H1 (cell line): Measurements from ENCODE around the gene MYLK. TPM values are rescaled to one million over a fixed set of nuclear protein-coding genes. Genes with fewer than 3 reads are reported as not detected.
A peak's percentile ranks its signal among the peaks of the same experiment; 100 is the strongest.

Experiments used
- CTCF ChIA-PET: fragments of 300-600 bp; sonication (Branson Sonifier 250); formaldehyde crosslinking; loops from one replicate; lab custom pipeline; 2021; ENCODE audit not compliant: partially characterized antibody; lab: Charles Lee
- POLR2A ChIA-PET: fragments of 300-600 bp; sonication (Branson Sonifier 250); formaldehyde crosslinking; loops from one replicate; lab custom pipeline; 2021; ENCODE audit warnings: inconsistent platforms; ENCODE audit not compliant: partially characterized antibody; lab: Charles Lee
- DNase-seq, 2 experiments: peaks; one replicate each; pipeline versions ENCODE4 v3.0.0 to v3.0.0-alpha.2; 2010 to 2022; ENCODE audit warnings: low spot score in 2 of 2, low read depth in 1 of 2, mixed read lengths in 1 of 2
- FAIRE-seq: peaks from 2 replicates; lab custom pipeline; 2011; peaks lifted over from hg19 to GRCh38; lab: Jason Lieb, UNC
- H2AFZ ChIP-seq: 2 replicates; pipeline ENCODE4 v1.8.1; 2012; ENCODE audit warnings: low read length, inconsistent platforms
- H2AK5ac ChIP-seq: 2 replicates; pipeline ENCODE4 v1.6.1; 2013; ENCODE audit warnings: low read depth, low read length
- H2BK120ac ChIP-seq: replicated peaks from 2 replicates; pipeline ENCODE3; 2013; ENCODE audit warnings: low read depth, low read length, inconsistent platforms
- H2BK12ac ChIP-seq: 2 replicates; pipeline ENCODE4 v1.6.1; 2013; ENCODE audit warnings: low read depth, low read length
- H2BK15ac ChIP-seq: 2 replicates; pipeline ENCODE4 v1.6.1; 2013; ENCODE audit warnings: low read length
- H2BK20ac ChIP-seq: 2 replicates; pipeline ENCODE4 v1.6.1; 2013; ENCODE audit warnings: low read length
- H2BK5ac ChIP-seq: 2 replicates; pipeline ENCODE4 v1.6.1; 2013; ENCODE audit warnings: low read depth, low read length
- H3K14ac ChIP-seq: 2 replicates; pipeline ENCODE4 v1.6.1; 2013; ENCODE audit warnings: inconsistent platforms; ENCODE audit not compliant: insufficient read length
- H3K18ac ChIP-seq: 2 replicates; pipeline ENCODE4 v1.6.1; 2013; ENCODE audit warnings: low read length; ENCODE audit errors: extremely low read depth
- H3K23ac ChIP-seq: 2 replicates; pipeline ENCODE4 v1.6.1; 2013; ENCODE audit warnings: inconsistent platforms; ENCODE audit not compliant: insufficient read length
- H3K23me2 ChIP-seq: 2 replicates; pipeline ENCODE4 v1.6.1; 2013; ENCODE audit warnings: low read depth, low read length
- H3K27ac ChIP-seq: 2 replicates; pipeline ENCODE4 v1.6.1; 2011; ENCODE audit warnings: low read depth, low read length, inconsistent platforms
- H3K27me3 ChIP-seq, 4 experiments: replicated peaks in 1 of 4; 1 replicate in 1 of 4; 2 replicates in 3 of 4; pipeline versions ENCODE4 v1.6.1 to v1.8.1; 2011 to 2013; ENCODE audit warnings: low read length in 3 of 4, mild to moderate bottlenecking in 3 of 4, inconsistent platforms in 2 of 4, mixed read lengths in 2 of 4, moderate library complexity in 1 of 4; ENCODE audit not compliant: control insufficient read depth in 3 of 4, insufficient read depth in 3 of 4; ENCODE audit errors: extremely low read depth in 1 of 4
- H3K36me3 ChIP-seq, 4 experiments: 2 replicates each; pipeline versions ENCODE4 v1.6.1 to v1.8.1; 2011 to 2013; ENCODE audit warnings: mild to moderate bottlenecking in 4 of 4, low read length in 3 of 4, moderate library complexity in 2 of 4, control low read depth in 1 of 4, inconsistent platforms in 1 of 4; ENCODE audit not compliant: insufficient read depth in 4 of 4, control insufficient read depth in 2 of 4
- H3K4ac ChIP-seq: replicated peaks from 2 replicates; pipeline ENCODE3; 2013; ENCODE audit warnings: low read length, low read depth, mixed read lengths, inconsistent platforms; ENCODE audit not compliant: insufficient read length
- H3K4me1 ChIP-seq, 4 experiments: replicated peaks in 1 of 4; 1 replicate in 1 of 4; 2 replicates in 3 of 4; pipeline versions ENCODE4 v1.6.1 to v1.8.1; 2011 to 2013; ENCODE audit warnings: low read length in 3 of 4, inconsistent platforms in 2 of 4, mixed read lengths in 1 of 4; ENCODE audit not compliant: insufficient read depth in 4 of 4, control insufficient read depth in 3 of 4
- H3K4me2 ChIP-seq, 2 experiments: 2 replicates each; pipeline versions ENCODE4 v1.6.1 to v1.8.1; 2011 to 2013; ENCODE audit warnings: low read depth in 2 of 2, low read length in 2 of 2, control low read depth in 1 of 2, inconsistent platforms in 1 of 2, mild to moderate bottlenecking in 1 of 2; ENCODE audit not compliant: insufficient read depth in 1 of 2
- H3K4me3 ChIP-seq, 4 experiments: fragments of 200-600, 300-600 bp in 1 of 4; sonication (generic), shearing (Covaris generic), sonication (Bioruptor Twin) in 1 of 4; 2 replicates each; pipeline versions ENCODE4 v1.5.1 to v1.8.1; 2011 to 2016; ENCODE audit warnings: low read length in 4 of 4, low read depth in 3 of 4, control low read depth in 2 of 4, inconsistent platforms in 2 of 4, mild to moderate bottlenecking in 2 of 4, mixed read lengths in 1 of 4, moderate library complexity in 1 of 4; ENCODE audit not compliant: insufficient read depth in 2 of 4; ENCODE audit errors: extremely low read depth in 1 of 4
- H3K56ac ChIP-seq: replicated peaks from 2 replicates; pipeline ENCODE3; 2013; ENCODE audit warnings: low read depth, mild to moderate bottlenecking, mixed read lengths, low read length, inconsistent platforms; ENCODE audit not compliant: insufficient read length
- H3K79me1 ChIP-seq: 2 replicates; pipeline ENCODE4 v1.6.1; 2013; ENCODE audit warnings: low read depth, low read length, control low read depth
- H3K79me2 ChIP-seq, 2 experiments: 2 replicates each; pipeline versions ENCODE4 v1.6.1 to v1.8.1; 2012 to 2013; ENCODE audit warnings: low read length in 2 of 2, mild to moderate bottlenecking in 2 of 2, inconsistent platforms in 1 of 2; ENCODE audit not compliant: insufficient read depth in 2 of 2, control insufficient read depth in 1 of 2
- H3K9ac ChIP-seq, 4 experiments: replicated peaks in 1 of 4; 1 replicate in 1 of 4; 2 replicates in 3 of 4; pipeline versions ENCODE4 v1.6.1 to v1.8.1; 2011 to 2013; ENCODE audit warnings: low read depth in 3 of 4, low read length in 3 of 4, control low read depth in 2 of 4, mild to moderate bottlenecking in 2 of 4, moderate library complexity in 2 of 4, inconsistent platforms in 1 of 4; ENCODE audit errors: extremely low read depth in 1 of 4
- H3K9me3 ChIP-seq, 2 experiments: 2 replicates each; pipeline versions ENCODE4 v1.6.1 to v1.8.1; 2012 to 2013; ENCODE audit warnings: mild to moderate bottlenecking in 2 of 2, moderate library complexity in 2 of 2, control low read depth in 1 of 2, inconsistent platforms in 1 of 2, low read depth in 1 of 2, low read length in 1 of 2, mixed read lengths in 1 of 2; ENCODE audit not compliant: insufficient read depth in 2 of 2
- H4K20me1 ChIP-seq, 2 experiments: replicated peaks in 1 of 2; 2 replicates each; pipeline versions ENCODE3 to v1.8.1; 2011 to 2013; ENCODE audit warnings: inconsistent platforms in 2 of 2, low read length in 2 of 2, mild to moderate bottlenecking in 1 of 2; ENCODE audit not compliant: insufficient read depth in 2 of 2, control insufficient read depth in 1 of 2
- H4K5ac ChIP-seq: 2 replicates; pipeline ENCODE4 v1.6.1; 2013; ENCODE audit warnings: low read length, low read depth, mixed read lengths, inconsistent platforms; ENCODE audit not compliant: insufficient read length
- H4K8ac ChIP-seq: 2 replicates; pipeline ENCODE4 v1.8.0; 2013; ENCODE audit warnings: mild to moderate bottlenecking, moderate library complexity, low read length, inconsistent platforms; ENCODE audit not compliant: insufficient read depth; ENCODE audit errors: extremely low read depth
- H4K91ac ChIP-seq: replicated peaks from 2 replicates; pipeline ENCODE3; 2013; ENCODE audit warnings: low read length, mixed read lengths, inconsistent platforms; ENCODE audit not compliant: insufficient read length
- CHD1 ChIP-seq: IDR thresholded peaks from 2 replicates; pipeline ENCODE4 v1.6.1; 2012; ENCODE audit warnings: low read depth, low read length, improper control_type of control experiment
- HDAC2 ChIP-seq, 2 experiments: fragments of 300-600 bp in 1 of 2; sonication (generic) in 1 of 2; IDR thresholded peaks; 2 replicates each; pipeline ENCODE4 v1.6.1; 2011 to 2012; ENCODE audit warnings: low read depth in 2 of 2, low read length in 2 of 2, mild to moderate bottlenecking in 2 of 2, moderate library complexity in 2 of 2, borderline replicate concordance in 1 of 2, inconsistent platforms in 1 of 2
- POLR2A ChIP-seq, 2 experiments: IDR thresholded peaks; 1 replicate in 1 of 2; 2 replicates in 1 of 2; pipeline ENCODE4 v1.6.1; 2011; ENCODE audit warnings: low read depth in 2 of 2, low read length in 2 of 2, mild to moderate bottlenecking in 2 of 2; ENCODE audit errors: control extremely low read depth in 1 of 2
- POLR2AphosphoS5 ChIP-seq: IDR thresholded peaks from 2 replicates; pipeline ENCODE4 v1.6.1; 2011; ENCODE audit warnings: low read depth, low read length
- SIN3A ChIP-seq, 2 experiments: IDR thresholded peaks in 1 of 2; conservative IDR thresholded peaks in 1 of 2; 2 replicates each; pipeline ENCODE4 v1.6.1; 2011 to 2012; ENCODE audit warnings: low read length in 2 of 2, improper control_type of control experiment in 1 of 2, low read depth in 1 of 2, mild to moderate bottlenecking in 1 of 2
- SUZ12 ChIP-seq: fragments of 200-600 bp; sonication (generic); IDR thresholded peaks from 2 replicates; pipeline ENCODE4 v1.6.1; 2012; ENCODE audit warnings: mild to moderate bottlenecking, inconsistent platforms, low read length, moderate library complexity, mixed read lengths
- TAF1 ChIP-seq: IDR thresholded peaks from 2 replicates; pipeline ENCODE4 v1.6.1; 2011; ENCODE audit warnings: mild to moderate bottlenecking, low read depth, low read length
- WGBS, 2 experiments: shearing (Covaris generic) in 1 of 2; methylation state at CpG; one replicate each; pipeline versions ENCODE4 v1.1.6 to v1.1.7; 2013 to 2015; ENCODE audit warnings: low lambda C conversion rate in 2 of 2, mixed read lengths in 2 of 2, inconsistent platforms in 1 of 2, low coverage in 1 of 2, missing lambda C conversion rate in 1 of 2; ENCODE audit not compliant: insufficient replicate concordance in 2 of 2, insufficient coverage in 1 of 2, insufficient read length in 1 of 2; ENCODE audit errors: extremely low coverage in 1 of 2, missing lambda C conversion rate in 1 of 2; 5-methylcytosine and 5-hydroxymethylcytosine counted together
- polyA plus RNA-seq, 7 experiments: library from polyadenylated mRNA; depleted of rRNA in 3 of 7; stranded (reverse) in 5 of 7; unstranded in 2 of 7; fragments of >200 nt in 5 of 7; fragments of 200-250 nt in 2 of 7; gene quantifications; 1 replicate in 5 of 7; 2 replicates in 1 of 7; 4 replicates in 1 of 7; pipeline versions ENCODE4 v1.2.1 to v1.2.3, GENCODE V29; 2011 to 2013; ENCODE audit warnings: missing spikeins in 2 of 7, mixed read lengths in 2 of 7
- total RNA-seq: library from RNA; stranded (reverse); fragmentation: NEBNext Ultra II Directional; extraction: Animal tissue kit (Norgen Biotek cat#: 25700); gene quantifications from 2 replicates; pipeline ENCODE4 v1.2.1, GENCODE V29; 2021

The MYLK gene
- total and polyA plus RNA-seq, 2 of the 8 experiments (the other 6 are each of a cell fraction or from before 2014, with no cell fraction given): 11.6 to 21.3 TPM

- Histone ChIP-seq H3K36me3 (peaks cover 0 to 15% (median 4%) of the 10 kb centered on the region in 4 experiments; a peak in 3 of 8 replicates), H2BK20ac (no peak overlapping the region), H4K91ac (no peak overlapping the region), H3K27ac (peak overlapping the region; percentile 100; the same call in 1 of the 2 replicates)
- peak; percentile 68; the same call in 1 of the 2 replicates for TF ChIP-seq TAF1
- no peak for TF ChIP-seq HDAC2 (IDR thresholded peaks at IDR 0.05; ENCODE audit: borderline replicate concordance in 1 of 2, low read depth in 2 of 2, low read length in 2 of 2)
- peak; percentile 91 for TF ChIP-seq POLR2AphosphoS5
- TF ChIP-seq POLR2A (IDR thresholded peaks at IDR 0.05; ENCODE audit: control extremely low read depth in 1 of 2, low read depth in 2 of 2, low read length in 2 of 2): peak; percentile 45 to 69; a peak in 2 of 3 replicates
- TF ChIP-seq SIN3A (conservative IDR thresholded peaks at IDR 0.05 in 1 of 2, IDR thresholded peaks at IDR 0.05 in 1 of 2; ENCODE audit: low read depth in 1 of 2, low read length in 2 of 2): no peak
- TF ChIP-seq CHD1: no peak
- no peak for TF ChIP-seq SUZ12
- TF ChIP-seq, all 59 proteins: peak for 3
- no peak overlapping the region for H3K4ac ChIP-seq
- no peak overlapping the region for H3K14ac ChIP-seq
- H4K8ac ChIP-seq: no peak overlapping the region
- no peak overlapping the region for H3K56ac ChIP-seq
- WGBS, 2 experiments: 5% methylated on average over 10 of the region's 10 CpGs; no CpG with 5 or more reads in 1 of the 2 experiments
- no peak overlapping the region for H3K18ac ChIP-seq
- H3K23ac ChIP-seq: no peak overlapping the region
- H3K4me3 ChIP-seq: peak overlapping the region; percentile 80 to 99 (median 88)
- no peaks in the 10 kb centered on the region for H3K79me1 ChIP-seq
- H3K4me2 ChIP-seq: peak overlapping the region; percentile 87 to 96
- H2BK12ac ChIP-seq: no peak overlapping the region
- DNase-seq: peak; percentile 38 to 62
- no peak overlapping the region for H2BK5ac ChIP-seq
- no peak overlapping the region for H4K5ac ChIP-seq
- POLR2A ChIA-PET: interaction anchor here (0.8 to 2.5 kb wide), 10 partner anchors 9 to 398 kb away, joined by 3 to 12 read pairs (median 4); no protein-coding TSS in a partner anchor
- peaks cover 17 to 18% of the 10 kb centered on the region in 2 experiments for H3K9me3 ChIP-seq
- H4K20me1 ChIP-seq: peaks cover 0 to under 1% of the 10 kb centered on the region in 2 experiments
- H3K9ac ChIP-seq: peak overlapping the region in 3 of 4 experiments; percentile 97 to 100 (median 99); a peak in 5 of 7 replicates
- no peak overlapping the region for H2BK120ac ChIP-seq
- FAIRE-seq: no peak
- H3K27me3 ChIP-seq: no peaks in the 10 kb centered on the region
- no peak overlapping the region for H2BK15ac ChIP-seq
- H2AK5ac ChIP-seq: no peak overlapping the region
- CTCF ChIA-PET: interaction anchor here (0.8 to 1.3 kb wide), 3 partner anchors 53 to 56 kb away, joined by 3 to 6 read pairs (median 4); no protein-coding TSS in a partner anchor
- H2AFZ ChIP-seq: no peak overlapping the region
- H3K4me1 ChIP-seq: peaks cover 0 to 3% (median 0%) of the 10 kb centered on the region in 4 experiments; a peak in 3 of 7 replicates
- H3K23me2 ChIP-seq: peaks cover 15% of the 10 kb centered on the region
- H3K79me2 ChIP-seq: peaks cover 0 to 3% of the 10 kb centered on the region in 2 experiments; a peak in 2 of 4 replicates
Observed at GRCh38 chr3:123586131-123586530, 298.0 kb downstream of the MYLK start.
